Stromal cell of bone marrow (primary cell): Measurements from ENCODE around the gene RHEBL1.

Source experiments
- DNase-seq: peaks from one replicate; pipeline ENCODE4 v3.0.0-alpha.2; 2012; ENCODE audit warnings: low read depth

RHEBL1 gene

GRCh38 chr12:49054524-49054923, 15.3 kb downstream of the RHEBL1 start:
- DNase-seq, result no peak

GRCh38 chr12:49054096-49054495, 15.7 kb downstream of the RHEBL1 start:
- no peak for DNase-seq

GRCh38 chr12:49052451-49053208, 17.1 kb downstream of the RHEBL1 start:
- DNase-seq, result no peak

- DNase-seq, result no peak
Measured at GRCh38 chr12:49051777-49052438, 17.9 kb downstream of the RHEBL1 start.

- DNase-seq, result no peak
Measured at GRCh38 chr12:49051373-49051764, 18.4 kb downstream of the RHEBL1 start.

- DNase-seq, result no peak
Measured at GRCh38 chr12:49050507-49051372, 19.0 kb downstream of the RHEBL1 start.

GRCh38 chr12:49049566-49050224, 20.1 kb downstream of the RHEBL1 start:
- no peak for DNase-seq

GRCh38 chr12:49048953-49049352, 20.8 kb downstream of the RHEBL1 start:
- no peak for DNase-seq

GRCh38 chr12:49046129-49046895, 23.5 kb downstream of the RHEBL1 start:
- DNase-seq, result no peak

- no peak for DNase-seq
Measured at GRCh38 chr12:49044660-49045059, 25.1 kb downstream of the RHEBL1 start.

- no peak for DNase-seq
Measured at GRCh38 chr12:49043856-49044258, 25.9 kb downstream of the RHEBL1 start.

GRCh38 chr12:49043241-49043640, 26.5 kb downstream of the RHEBL1 start:
- DNase-seq, result no peak

GRCh38 chr12:49041881-49042484, 27.8 kb downstream of the RHEBL1 start:
- no peak for DNase-seq

GRCh38 chr12:49041036-49041880, 28.5 kb downstream of the RHEBL1 start:
- no peak for DNase-seq

- DNase-seq, result no peak
Measured at GRCh38 chr12:49040364-49040855, 29.4 kb downstream of the RHEBL1 start.

GRCh38 chr12:49039421-49040363, 30.1 kb downstream of the RHEBL1 start:
- DNase-seq, result no peak

- DNase-seq, result no peak
Measured at GRCh38 chr12:49038291-49038955, 31.4 kb downstream of the RHEBL1 start.

GRCh38 chr12:49037947-49038237, 31.9 kb downstream of the RHEBL1 start:
- no peak for DNase-seq
